Natural killer cell (primary cell): Measurements from ENCODE around the gene THAP7. TPM values are rescaled to one million over a fixed set of nuclear protein-coding genes. Genes with fewer than 3 reads are reported as not detected.

Experiments
- ATAC-seq, 3 donors: fragments of 150-1000 bp in 2 of 3; fragments of 200-7000 bp in 1 of 3; cut with Tn5 transposase; 1 replicate in 1 of 3; 2 replicates in 2 of 3; pipeline ENCODE4 v1.10.0; 2021; ENCODE audit warnings: mild to moderate bottlenecking in 2 of 3, moderate library complexity in 2 of 3
- DNase-seq, 2 donors: peaks; one replicate each; pipeline versions ENCODE4 v3.0.0 to v3.0.0-alpha.2; 2013 to 2021; ENCODE audit warnings: mixed read lengths in 1 of 2
- H3K27ac ChIP-seq: one replicate; pipeline ENCODE4 v1.5.1; 2013; ENCODE audit warnings: mild to moderate bottlenecking, low read length
- H3K27me3 ChIP-seq: one replicate; pipeline ENCODE4 v1.6.1; 2013; ENCODE audit warnings: low read length; ENCODE audit not compliant: control insufficient read depth, insufficient read depth
- H3K36me3 ChIP-seq: one replicate; pipeline ENCODE4 v1.6.1; 2013; ENCODE audit warnings: low read length; ENCODE audit not compliant: control insufficient read depth, insufficient read depth
- H3K4me1 ChIP-seq: one replicate; pipeline ENCODE4 v1.6.1; 2013; ENCODE audit warnings: low read length; ENCODE audit not compliant: control insufficient read depth, insufficient read depth
- H3K4me3 ChIP-seq: one replicate; pipeline ENCODE4 v1.5.1; 2013; ENCODE audit warnings: low read length
- H3K9me3 ChIP-seq: one replicate; pipeline ENCODE4 v1.6.1; 2013; ENCODE audit warnings: low read length; ENCODE audit not compliant: control insufficient read depth, insufficient read depth
- H3K27ac Mint-ChIP-seq, 2 donors: one replicate each; pipeline ENCODE4 v1.8.0; 2022; ENCODE audit warnings: mild to moderate bottlenecking in 2 of 2, mixed read lengths in 2 of 2, moderate library complexity in 1 of 2
- H3K27me3 Mint-ChIP-seq, 2 donors: one replicate each; pipeline ENCODE4 v1.8.0; 2022; ENCODE audit warnings: low read depth in 2 of 2, mixed read lengths in 2 of 2
- H3K36me3 Mint-ChIP-seq: one replicate; pipeline ENCODE4 v1.8.0; 2022; ENCODE audit warnings: mixed read lengths
- H3K4me1 Mint-ChIP-seq, 2 donors: one replicate each; pipeline ENCODE4 v1.8.0; 2022; ENCODE audit warnings: mixed read lengths in 2 of 2
- H3K4me3 Mint-ChIP-seq: one replicate; pipeline ENCODE4 v1.8.0; 2022; ENCODE audit warnings: mild to moderate bottlenecking, moderate library complexity, mixed read lengths
- H3K9me3 Mint-ChIP-seq, 2 donors: one replicate each; pipeline ENCODE4 v1.8.0; 2022; ENCODE audit warnings: mixed read lengths in 2 of 2
- CTCF ChIP-seq: fragments of 200-600 bp; IDR thresholded peaks from one replicate; pipeline ENCODE4 v1.8.0; 2022; ENCODE audit warnings: antibody characterized with exemption
- WGBS: methylation state at CpG from one replicate; pipeline ENCODE4 v1.1.7; 2013; ENCODE audit warnings: missing lambda C conversion rate; ENCODE audit not compliant: insufficient coverage; 5-methylcytosine and 5-hydroxymethylcytosine counted together
- intact Hi-C: fragments of 100-400 bp; cut with micrococcal nuclease; formaldehyde crosslinking; loops from one replicate; pipeline ENCODE4 v1.14.2; 2022
- total RNA-seq, 4 donors: library from RNA; stranded (reverse); fragments of 120-200 nt in 1 of 4; gene quantifications; one replicate each; pipeline versions ENCODE4 v1.2.3 to v1.2.4, GENCODE V29; 2013 to 2022

Gene THAP7
- total RNA-seq, 3 donors from 2014 or later (not counting 1 experiment from before 2014, with no cell fraction given): 24.1 to 40.0 (median 26.8) TPM

GRCh38 chr22:20959578-20960461, 42.1 kb downstream of the THAP7 start:
- Histone ChIP-seq H3K27me3 (peaks cover 6% of the 10 kb centered on the region), H3K27ac (no peak overlapping the region), H3K36me3 (no peaks in the 10 kb centered on the region), H3K4me1 (peaks cover 30% of the 10 kb centered on the region), H3K4me3 (no peak overlapping the region), H3K9me3 (no peaks in the 10 kb centered on the region)
- H3K36me3 Mint-ChIP-seq: no peaks in the 10 kb centered on the region
- ATAC-seq (no peak), DNase-seq (no peak)
- H3K27me3 Mint-ChIP-seq: peaks cover 6 to 10% of the 10 kb centered on the region in 2 donors
- WGBS: 98% methylated on average over 17 of the region's 20 CpGs
- H3K4me3 Mint-ChIP-seq: peak overlapping the region; percentile 37
- intact Hi-C loops: loop anchor here (5.0 kb wide), 1 partner anchor 43 kb away; the partner anchor contains the start of gene CRKL
- no peak for TF ChIP-seq CTCF
- H3K4me1 Mint-ChIP-seq: peaks cover 13 to 24% of the 10 kb centered on the region in 2 donors
- no peaks in the 10 kb centered on the region for H3K9me3 Mint-ChIP-seq
- no peak overlapping the region for H3K27ac Mint-ChIP-seq

- Histone ChIP-seq H3K36me3 (peaks cover 9% of the 10 kb centered on the region), H3K4me1 (peaks cover 22% of the 10 kb centered on the region), H3K27ac (no peak overlapping the region), H3K27me3 (no peaks in the 10 kb centered on the region), H3K9me3 (no peaks in the 10 kb centered on the region), H3K4me3 (peak overlapping the region; percentile 65)
- H3K9me3 Mint-ChIP-seq: no peaks in the 10 kb centered on the region
- peak overlapping the region; percentile 89 for H3K4me3 Mint-ChIP-seq
- intact Hi-C loops: no loop called here
- no peaks in the 10 kb centered on the region for H3K27me3 Mint-ChIP-seq
- peak overlapping the region in 1 of 2 donors; percentile 82 for H3K27ac Mint-ChIP-seq
- DNase-seq (no peak), ATAC-seq (peak; percentile 26 to 73 (median 69))
- TF ChIP-seq CTCF: no peak
- WGBS: 4% methylated on average over 32 of the region's 32 CpGs
- no peaks in the 10 kb centered on the region for H3K36me3 Mint-ChIP-seq
- H3K4me1 Mint-ChIP-seq: peaks cover 8 to 22% of the 10 kb centered on the region in 2 donors
These were observed 44.1 kb downstream of the THAP7 start for GRCh38 chr22:20957683-20958431.

GRCh38 chr22:20957102-20957682, 44.7 kb downstream of the THAP7 start:
- Histone ChIP-seq H3K4me3 (peak overlapping the region; percentile 65), H3K36me3 (peaks cover 15% of the 10 kb centered on the region), H3K9me3 (no peaks in the 10 kb centered on the region), H3K27ac (no peak overlapping the region), H3K27me3 (no peaks in the 10 kb centered on the region), H3K4me1 (peaks cover 22% of the 10 kb centered on the region)
- H3K4me3 Mint-ChIP-seq: peak overlapping the region; percentile 89
- no peaks in the 10 kb centered on the region for H3K27me3 Mint-ChIP-seq
- no peak for DNase-seq
- no peaks in the 10 kb centered on the region for H3K36me3 Mint-ChIP-seq
- intact Hi-C loops: no loop called here
- no peak for TF ChIP-seq CTCF
- no peaks in the 10 kb centered on the region for H3K9me3 Mint-ChIP-seq
- peaks cover 8 to 21% of the 10 kb centered on the region in 2 donors for H3K4me1 Mint-ChIP-seq
- H3K27ac Mint-ChIP-seq: peak overlapping the region in 1 of 2 donors; percentile 82
- WGBS: 2% methylated on average over 59 of the region's 59 CpGs
- ATAC-seq: peak in 2 of 3 donors; percentile 35 to 37
